ENCODE results near the gene TMEM9B. TPM values are rescaled to one million over a fixed set of nuclear protein-coding genes. Genes with fewer than 3 reads are reported as not detected.
A peak's percentile ranks its signal among the peaks of the same experiment; 100 is the strongest.

Gene TMEM9B
- polyA plus RNA-seq, 10 donors, result 33.9 to 44.8 (median 39.5) TPM

DNA sequence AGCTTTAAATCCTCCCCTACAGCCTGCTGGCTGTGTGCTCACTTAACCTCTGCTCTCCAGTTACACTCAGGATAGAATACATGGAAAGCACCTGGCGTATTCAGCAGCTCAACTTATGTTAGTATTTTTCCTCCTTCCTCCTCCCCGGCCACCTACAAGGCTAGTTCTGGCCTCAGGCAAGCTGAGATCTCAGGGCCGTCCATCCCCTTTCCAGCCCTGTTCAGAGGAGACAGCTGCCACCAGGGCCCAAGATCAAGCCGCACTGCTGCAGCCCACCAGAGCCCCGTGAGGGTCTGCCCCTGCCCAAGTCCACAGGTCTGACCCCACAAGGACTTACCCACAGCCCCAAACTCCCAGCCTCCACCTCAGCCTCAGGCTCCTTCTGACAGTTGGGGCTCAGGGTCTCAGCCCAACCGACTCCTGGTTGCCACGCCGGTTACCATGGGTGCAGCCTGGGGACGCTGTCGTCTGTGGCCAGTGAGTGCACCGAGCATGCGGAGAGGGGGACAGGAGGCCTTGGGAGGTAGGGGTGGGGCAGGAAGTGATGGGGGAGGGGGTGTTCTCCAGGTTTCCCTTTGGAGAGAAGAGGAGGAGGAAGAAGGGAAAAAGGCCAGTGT is 31.6 kb downstream of the TMEM9B start, which contains the start of gene C11orf16:
Gene C11orf16 (minus strand): TSS at position 384 of the 617 bp plus-strand sequence. CDS start 639 bp downstream, outside the sequence.
- no peak for DNase-seq

DNA sequence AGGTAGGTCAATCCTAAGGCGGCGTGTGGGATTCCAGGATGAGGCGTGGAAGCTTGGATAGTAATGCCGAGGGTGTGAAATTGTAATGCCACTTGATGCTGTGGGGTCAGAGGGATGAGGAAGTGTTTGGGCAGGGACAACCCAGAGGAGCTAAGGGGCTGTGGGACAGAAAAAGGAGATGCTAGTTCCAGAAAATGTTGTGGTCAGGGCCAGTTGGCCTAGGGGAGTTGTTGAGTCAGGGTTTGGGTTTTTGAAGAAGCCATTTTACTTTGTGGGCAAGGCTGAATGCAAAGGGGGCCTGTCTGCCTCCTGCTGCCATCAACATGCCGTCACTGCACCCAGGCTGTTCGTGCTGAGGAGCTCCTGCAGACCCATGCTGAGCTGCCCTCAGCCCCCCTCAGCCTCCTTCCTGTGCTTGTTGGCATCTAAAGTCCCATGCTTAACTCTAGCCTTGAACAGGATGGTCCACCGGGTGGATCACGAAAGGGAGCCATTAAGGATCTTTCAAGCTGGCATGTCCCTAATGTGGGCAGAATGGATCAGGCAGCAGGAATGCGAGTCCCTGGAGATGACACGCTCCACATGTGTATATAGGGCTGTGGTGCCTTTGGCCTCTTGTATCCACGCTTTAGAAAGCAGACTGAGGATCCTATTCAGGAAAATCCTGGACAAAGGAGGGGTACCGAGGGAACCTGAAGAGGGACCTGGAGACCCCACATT is 33.6 kb downstream of the TMEM9B start:
- DNase-seq, result no peak

DNA sequence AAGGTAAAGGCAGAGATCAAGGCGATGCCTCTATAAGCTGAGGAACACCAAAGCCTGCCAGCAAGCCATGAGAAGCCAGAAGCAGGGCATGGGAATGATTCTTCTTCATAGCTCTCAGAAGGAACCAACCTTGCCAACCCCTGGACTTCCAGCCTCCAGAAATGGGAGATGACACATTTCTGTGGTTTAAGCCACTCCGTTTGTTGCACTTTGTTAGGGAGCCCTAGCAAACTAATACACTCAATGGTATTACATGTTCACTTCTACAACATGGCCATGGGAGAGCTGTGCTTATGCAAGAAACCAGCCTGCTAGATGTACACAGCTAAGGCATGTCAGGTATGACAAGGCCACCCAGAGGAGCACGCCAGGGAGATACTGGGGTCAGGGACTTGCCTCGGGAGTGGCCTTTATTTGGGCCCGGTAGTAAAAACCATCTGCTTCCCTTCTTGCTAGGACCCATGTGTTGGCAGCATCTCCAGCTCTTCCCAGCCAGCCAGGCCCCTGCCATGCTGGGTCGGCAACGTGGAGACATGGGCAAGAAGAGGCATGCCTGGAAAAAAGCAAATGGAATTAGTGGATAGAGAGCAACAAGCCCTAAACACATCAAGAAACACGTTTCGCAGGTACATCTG is 35.1 kb downstream of the TMEM9B start:
- DNase-seq, result no peak

DNA sequence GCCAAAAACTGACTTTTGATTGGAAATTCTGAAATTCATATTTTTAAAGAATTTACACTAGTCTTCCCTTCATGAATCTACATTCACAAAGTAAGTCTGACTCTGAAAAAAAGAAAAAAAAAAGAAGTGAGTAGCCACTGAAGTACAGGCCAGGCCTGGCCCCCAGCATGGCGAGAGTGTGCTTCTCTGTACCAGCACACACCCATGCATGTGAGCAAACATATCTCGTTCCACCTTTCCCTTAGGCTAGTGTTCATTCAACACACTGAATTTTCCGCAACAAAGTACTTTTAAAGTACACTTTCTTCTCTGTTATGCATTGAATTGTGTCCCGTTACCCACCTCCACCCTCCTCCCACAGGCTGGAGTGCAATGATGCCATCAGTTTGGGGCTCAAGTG is 36.0 kb downstream of the TMEM9B start:
- no peak for DNase-seq

DNA sequence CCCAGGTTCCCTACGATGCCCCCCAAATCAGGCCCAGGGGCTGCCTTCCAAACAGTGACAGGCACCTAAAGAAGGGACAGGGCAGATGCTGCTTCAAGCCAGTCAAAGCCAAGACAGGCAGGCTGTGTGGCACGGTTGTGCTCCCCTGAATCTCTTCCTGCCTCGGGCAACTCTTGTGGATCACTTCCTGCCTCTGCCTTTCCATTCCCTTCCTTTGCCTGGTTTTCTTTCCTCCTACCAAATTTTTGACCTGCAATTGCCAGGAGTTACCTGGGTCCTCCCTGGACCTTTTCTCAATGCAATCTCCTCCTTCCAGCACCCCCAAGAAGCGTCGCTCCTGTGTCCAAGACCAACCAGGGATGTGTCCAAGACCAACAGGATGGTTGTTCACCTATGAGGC is 37.0 kb downstream of the TMEM9B start:
- no peak for DNase-seq

DNA sequence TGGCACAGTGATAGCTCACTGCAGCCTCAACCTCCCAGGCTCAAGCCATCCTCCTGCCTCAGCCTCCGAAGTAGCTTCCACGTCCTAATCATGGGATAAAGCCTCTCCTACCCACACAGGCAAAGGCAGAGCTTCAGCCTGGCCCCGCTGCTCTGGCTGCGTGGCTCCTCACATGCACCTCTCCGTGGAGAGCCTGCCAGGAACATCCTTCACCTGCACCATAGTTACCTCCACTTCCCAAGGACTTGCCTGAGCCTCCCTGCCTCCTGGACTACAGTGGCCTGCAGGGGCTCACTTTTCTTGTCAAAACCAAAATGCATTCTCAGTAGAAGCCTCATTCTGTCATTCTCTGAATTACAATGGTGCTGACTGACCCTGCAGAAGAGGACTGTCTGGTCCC is 38.0 kb downstream of the TMEM9B start:
- DNase-seq, result no peak

DNA sequence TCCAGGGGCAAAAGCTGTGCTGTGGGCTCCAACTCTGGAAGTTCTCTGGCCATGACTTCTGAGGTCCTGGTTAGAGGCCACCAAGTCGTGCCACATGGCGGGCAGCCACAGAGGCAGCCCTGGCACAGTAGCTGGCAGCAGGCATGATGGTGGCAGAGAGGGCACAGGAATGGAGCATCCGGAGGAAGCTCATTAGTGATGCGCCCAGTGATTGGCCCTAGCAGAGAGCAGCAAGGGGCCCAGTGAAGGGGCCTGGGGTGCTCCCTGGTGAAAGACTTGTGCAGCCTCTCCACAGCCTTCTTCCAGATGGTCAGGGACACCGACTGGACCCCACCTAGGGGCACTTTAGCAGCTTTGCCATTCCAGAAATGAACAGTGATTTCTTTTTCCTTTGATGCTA is 38.5 kb downstream of the TMEM9B start:
- DNase-seq, result no peak

DNA sequence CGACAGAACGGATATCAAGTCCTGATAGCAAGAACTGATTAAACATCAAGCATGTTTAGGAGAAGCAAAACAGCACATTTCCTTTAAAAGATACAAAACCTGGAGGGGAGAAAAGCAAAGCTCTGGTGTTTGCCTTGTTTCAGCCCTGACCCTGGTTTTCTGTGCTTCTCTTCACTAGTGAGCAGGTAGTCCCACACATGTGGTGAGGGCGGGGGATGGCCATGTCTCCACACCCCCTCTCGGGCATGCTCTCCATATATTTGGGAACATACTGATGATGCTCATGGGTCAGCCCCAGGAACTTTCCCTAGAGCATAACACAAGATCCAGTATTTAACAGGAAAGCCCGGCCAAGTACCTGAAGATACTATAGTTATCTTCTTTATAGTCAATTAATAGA is 41.6 kb downstream of the TMEM9B start:
- no peak for DNase-seq

DNA sequence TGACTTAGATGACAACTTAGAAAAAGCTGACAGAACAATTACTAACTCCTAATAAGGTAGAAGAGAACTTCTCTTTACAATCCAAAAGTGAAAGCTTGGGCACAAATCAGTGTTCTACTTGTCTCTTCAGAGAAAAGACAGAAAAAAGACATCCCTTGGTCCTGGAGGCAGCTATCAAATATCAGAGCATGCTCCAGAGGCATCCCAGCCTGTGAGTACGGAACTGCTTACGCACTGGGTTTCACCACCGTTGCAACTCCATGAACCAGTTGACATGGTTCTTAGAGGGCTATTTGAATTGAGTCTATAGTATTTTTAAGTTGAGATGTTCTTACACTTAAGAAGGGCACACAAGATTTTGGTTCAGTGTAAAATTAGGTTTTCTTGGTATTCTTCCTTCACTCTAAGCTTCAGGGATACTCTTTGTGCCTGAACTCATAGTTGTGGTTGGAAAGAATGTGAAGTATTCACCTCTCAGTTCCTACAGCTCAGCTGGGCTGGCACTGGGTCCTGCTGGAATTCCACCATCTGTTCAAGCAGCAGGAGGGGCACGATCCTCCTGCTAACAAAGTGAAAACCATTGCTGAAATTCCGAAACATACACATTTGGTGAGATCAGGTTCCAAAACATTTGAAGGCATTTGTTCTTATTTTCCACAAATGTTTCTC is 47.0 kb downstream of the TMEM9B start:
- DNase-seq, result peak; percentile 74 to 87 (median 86)

DNA sequence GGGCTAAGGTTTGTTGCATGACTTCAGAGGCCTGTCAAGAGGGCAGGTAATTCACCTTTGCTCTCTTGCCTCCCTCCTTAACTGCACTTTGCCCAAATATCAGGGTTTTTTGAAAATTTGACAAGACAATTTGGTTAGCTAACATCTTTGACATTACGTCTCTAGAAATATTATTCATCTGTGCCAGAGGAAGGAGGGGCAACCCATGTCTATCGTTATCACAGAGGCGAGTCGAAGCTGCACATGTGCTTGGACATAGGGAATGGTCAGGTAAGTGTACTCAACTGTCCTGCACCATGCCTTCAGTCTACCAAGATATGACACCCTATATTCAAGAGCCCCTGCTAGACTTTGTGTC is 49.6 kb downstream of the TMEM9B start:
- no peak for DNase-seq

DNA sequence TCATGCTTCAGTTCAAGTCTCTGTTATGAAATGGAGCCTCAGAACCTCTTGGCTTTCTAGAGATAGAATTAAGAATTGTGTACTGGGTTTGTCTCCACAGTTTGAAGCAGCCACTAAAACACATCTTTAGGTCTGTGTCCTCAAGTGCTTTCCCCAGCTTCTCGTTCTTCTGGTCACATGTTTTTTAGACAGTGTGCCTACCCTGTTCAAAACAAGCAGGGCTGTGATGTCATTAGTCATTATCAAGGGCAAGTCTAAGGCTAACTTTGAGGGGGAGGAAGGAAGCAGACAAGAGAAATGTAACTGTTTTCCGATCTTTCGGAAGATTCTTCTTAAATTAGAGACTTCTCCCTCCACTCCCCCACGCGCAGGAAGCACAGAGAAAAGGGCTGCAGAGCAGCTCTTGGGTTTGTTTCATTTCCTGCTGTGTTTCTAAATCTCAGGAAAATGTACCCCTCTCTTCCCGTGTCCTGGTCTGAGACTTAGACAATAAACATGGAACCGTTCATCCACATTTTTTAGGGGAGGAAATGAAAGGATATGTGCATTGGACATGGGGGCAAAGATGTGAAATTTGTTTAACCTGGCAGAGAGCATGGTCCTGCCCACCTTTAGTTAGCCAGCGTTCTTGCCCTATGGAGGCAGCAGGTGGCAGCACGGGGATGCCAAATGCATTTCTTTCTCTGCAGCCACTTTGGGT is 50.1 kb downstream of the TMEM9B start:
- DNase-seq, result peak in 1 of 3 donors; percentile 57

DNA sequence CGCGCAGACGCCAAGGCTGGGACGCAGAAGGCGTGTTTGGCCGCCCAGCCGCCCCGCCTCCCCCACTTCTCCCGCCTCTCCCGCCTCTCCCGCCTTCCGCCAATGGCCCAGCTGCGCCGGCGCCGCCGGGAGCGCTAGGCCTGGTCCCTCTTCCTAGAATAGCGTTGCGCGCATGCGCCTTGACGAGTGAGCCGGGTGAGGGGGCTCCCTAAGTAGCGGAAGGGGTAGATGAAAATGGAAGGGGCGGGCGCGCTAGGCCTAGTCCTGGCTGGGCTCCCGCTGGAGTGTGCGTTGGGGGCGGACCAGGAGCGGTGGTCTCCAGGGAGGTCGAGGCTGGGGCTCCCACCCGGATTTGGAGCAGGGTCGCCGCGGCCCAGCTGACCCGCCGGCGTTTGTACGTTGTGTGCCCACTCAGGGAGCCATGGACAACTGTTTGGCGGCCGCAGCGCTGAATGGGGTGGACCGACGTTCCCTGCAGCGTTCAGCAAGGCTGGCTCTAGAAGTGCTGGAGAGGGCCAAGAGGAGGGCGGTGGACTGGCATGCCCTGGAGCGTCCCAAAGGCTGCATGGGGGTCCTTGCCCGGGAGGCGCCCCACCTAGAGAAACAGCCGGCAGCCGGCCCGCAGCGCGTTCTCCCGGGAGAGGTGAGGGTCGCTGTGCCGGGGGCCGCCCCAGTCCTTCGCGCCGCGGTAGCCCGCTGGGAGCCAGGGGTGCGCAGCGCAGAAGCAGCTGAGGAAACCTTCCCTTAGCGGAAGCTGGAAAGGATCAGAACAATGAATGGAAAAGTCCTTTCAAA is 53.0 kb downstream of the TMEM9B start, which contains the start of gene AKIP1:
Gene AKIP1 (plus strand): TSS at position 161 of the 795 bp plus-strand sequence. CDS start 261 bp downstream, at position 422.
- DNase-seq, result peak; percentile 97 to 99 (median 99)

DNA sequence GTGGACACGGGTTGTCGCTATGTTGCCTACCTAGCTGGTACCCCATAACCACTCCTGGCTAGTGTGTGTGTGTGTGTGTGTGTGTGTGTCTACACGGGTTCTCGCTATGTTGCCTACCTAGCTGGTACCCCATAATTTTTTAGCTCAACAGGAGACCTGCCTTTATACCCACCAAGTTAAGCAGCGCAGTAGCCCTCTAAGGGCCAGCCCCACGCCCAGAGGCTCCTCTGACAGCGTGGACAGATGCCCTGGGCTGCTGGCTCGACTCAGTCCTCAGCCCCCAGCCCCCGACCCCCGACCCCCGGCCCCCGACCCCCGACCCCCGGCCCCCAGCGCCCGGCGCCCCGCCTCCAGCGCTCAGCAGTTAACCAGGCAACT is 53.6 kb downstream of the TMEM9B start:
- peak in 1 of 3 donors; percentile 23 for DNase-seq

DNA sequence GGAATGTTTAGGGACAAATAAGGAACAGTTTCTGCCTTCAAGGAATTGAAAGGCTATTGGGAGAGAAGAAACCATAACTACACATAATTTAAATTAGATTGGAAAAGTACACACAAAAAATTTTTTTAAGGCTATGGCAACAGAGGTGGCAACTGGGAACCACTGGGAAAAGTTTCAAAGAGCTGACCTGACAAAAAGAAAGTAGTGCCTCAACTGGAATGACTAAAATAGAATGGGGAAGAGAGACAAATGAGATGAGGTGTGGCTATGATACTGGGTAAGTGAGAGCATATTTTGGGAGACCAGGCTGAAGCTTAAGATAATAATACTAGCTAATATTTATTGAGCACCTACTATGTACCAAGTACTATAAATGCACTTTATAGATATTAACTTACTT is 56.1 kb downstream of the TMEM9B start:
- DNase-seq, result no peak

DNA sequence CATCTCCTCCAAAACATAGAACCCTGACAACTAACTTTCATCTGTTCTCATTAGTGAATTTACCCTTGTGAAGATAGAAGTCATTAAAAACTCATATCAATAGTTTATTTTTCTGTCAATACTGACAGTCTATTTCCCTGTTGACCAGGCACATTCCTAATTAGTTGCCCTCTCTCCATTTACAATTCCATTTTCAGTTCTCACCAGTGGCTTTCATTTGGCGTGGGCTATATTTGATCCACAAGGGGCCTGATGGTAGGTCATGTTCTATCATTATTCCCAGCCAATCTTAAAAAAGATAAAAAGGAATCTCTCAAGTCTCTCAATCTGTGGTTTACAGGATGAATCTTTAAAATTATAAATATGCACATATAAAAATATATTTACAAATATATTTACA is 57.1 kb downstream of the TMEM9B start:
- no peak for DNase-seq

DNA sequence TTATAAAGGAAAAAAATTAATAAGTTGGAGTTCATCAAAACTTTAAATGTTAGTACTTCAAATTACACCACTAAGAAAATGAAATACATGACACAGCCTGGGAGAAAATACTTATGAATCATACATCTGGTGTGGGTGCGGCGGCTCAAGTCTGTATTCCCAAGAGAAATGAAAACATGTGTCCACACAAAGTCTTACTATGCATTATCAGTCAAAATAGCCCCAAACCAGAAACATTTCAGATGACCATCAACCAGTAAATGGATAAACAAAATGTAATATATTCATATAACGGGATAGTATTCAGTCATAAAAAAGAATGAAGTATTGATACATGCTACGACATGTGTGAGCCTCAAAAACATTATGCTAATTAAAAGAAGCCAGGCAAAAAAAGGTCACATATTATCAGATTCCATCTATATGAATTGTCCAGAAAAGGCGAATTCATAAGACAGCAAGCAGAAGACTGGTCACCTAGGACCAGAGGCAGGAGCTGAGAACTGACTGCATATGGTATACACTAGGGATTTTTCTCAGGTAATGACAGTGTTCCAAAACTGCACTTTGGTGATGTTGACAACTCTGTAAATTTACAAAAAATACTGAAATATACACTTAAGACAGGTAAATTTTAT is 58.6 kb downstream of the TMEM9B start:
- DNase-seq, result peak in 1 of 3 donors; percentile 48

DNA sequence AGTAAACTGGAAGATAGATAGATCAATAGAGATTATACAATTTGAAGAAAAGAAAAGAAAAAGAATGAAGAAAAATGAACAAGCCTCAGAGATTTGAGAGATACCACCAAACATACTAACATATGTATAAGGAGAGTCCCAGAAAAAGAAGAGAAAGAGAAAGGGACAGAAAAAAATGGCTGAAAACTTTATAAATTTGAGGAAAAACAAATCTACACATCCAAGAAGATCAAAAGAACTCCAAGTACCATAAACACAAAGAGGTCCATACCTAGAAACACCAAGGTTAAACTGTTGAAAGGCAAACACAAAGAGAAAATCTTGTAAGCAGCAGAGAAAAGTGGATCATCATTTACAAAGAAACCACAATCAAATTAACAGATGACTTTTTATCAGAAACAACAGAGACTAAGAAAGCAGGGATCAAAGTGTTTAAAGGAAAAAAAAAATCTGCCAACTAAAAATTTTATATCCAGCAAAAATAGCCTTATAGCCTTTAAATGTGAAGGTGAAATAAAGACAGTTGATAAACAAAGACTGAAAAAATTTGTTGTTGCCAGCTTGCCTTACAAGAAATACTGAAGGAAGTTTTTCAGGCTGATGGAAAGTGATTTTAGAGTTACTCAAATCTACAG is 65.0 kb downstream of the TMEM9B start:
- no peak for DNase-seq
